ENCODE data around the gene NRAP.

NRAP gene

GRCh38 chr10:113708640-113709039 is 44.8 kb upstream of the NRAP start:
- POLR2A ChIA-PET = no interaction called here
- CTCF ChIA-PET = interaction anchor here (1.3 to 1.7 kb wide), 2 partner anchors 14 to 17 kb away, joined by 3 to 4 read pairs; no protein-coding TSS in a partner anchor
- DNase-seq (ENCODE audit: extremely low spot score) = no peak
- TF ChIP-seq CTCF (IDR thresholded peaks at IDR 0.05; ENCODE audit: control extremely low read depth, extremely low read depth, low read depth, missing control alignments) = no peak

GRCh38 chr10:113706623-113707022 is 42.8 kb upstream of the NRAP start:
- TF ChIP-seq CTCF (IDR thresholded peaks at IDR 0.05; ENCODE audit: control extremely low read depth, extremely low read depth, low read depth, missing control alignments) = no peak
- ChIA-PET POLR2A (no interaction called here), CTCF (interaction anchor here (0.8 to 2.3 kb wide), 4 partner anchors 11 to 82 kb away, joined by 3 to 15 read pairs (median 4); partner anchors contain the start of gene CASP7)
- no peak for DNase-seq (ENCODE audit: extremely low spot score)

- no peak for TF ChIP-seq CTCF (IDR thresholded peaks at IDR 0.05; ENCODE audit: control extremely low read depth, extremely low read depth, low read depth, missing control alignments)
- CTCF ChIA-PET = interaction anchor here (0.7 to 2.3 kb wide), 9 partner anchors 9 to 599 kb away, joined by 3 to 23 read pairs (median 5); partner anchors contain the start of gene CASP7
These were observed 41.5 kb upstream of the NRAP start for GRCh38 chr10:113705344-113705652.

GRCh38 chr10:113704637-113705343 is 40.9 kb upstream of the NRAP start:
- CTCF ChIA-PET = interaction anchor here (0.6 to 2.3 kb wide), 12 partner anchors 9 to 599 kb away, joined by 3 to 23 read pairs (median 5); partner anchors contain the start of genes DCLRE1A and NHLRC2
- peak; percentile 74 for TF ChIP-seq CTCF (IDR thresholded peaks at IDR 0.05; ENCODE audit: control extremely low read depth, extremely low read depth, low read depth, missing control alignments)
- POLR2A ChIA-PET = interaction anchor here (0.6 kb wide), 1 partner anchor 231 kb away, joined by 3 read pairs; no protein-coding TSS in a partner anchor
- no peak for DNase-seq (ENCODE audit: extremely low spot score)

More at GRCh38 chr10:113705344-113705652, 41.5 kb upstream of the NRAP start:
- POLR2A ChIA-PET = no interaction called here
- no peak for DNase-seq (ENCODE audit: extremely low spot score)

GRCh38 chr10:113697595-113697994 is 33.8 kb upstream of the NRAP start:
- ChIA-PET POLR2A (no interaction called here), CTCF (interaction anchor here (1.0 to 2.1 kb wide), 4 partner anchors 9 to 83 kb away, joined by 4 to 7 read pairs (median 4); no protein-coding TSS in a partner anchor)
- no peak for TF ChIP-seq CTCF (IDR thresholded peaks at IDR 0.05; ENCODE audit: control extremely low read depth, extremely low read depth, low read depth, missing control alignments)
- DNase-seq (ENCODE audit: extremely low spot score) = no peak

GRCh38 chr10:113695691-113696090 is 31.9 kb upstream of the NRAP start:
- ChIA-PET CTCF (no interaction called here), POLR2A (no interaction called here)
- no peak for DNase-seq (ENCODE audit: extremely low spot score)
- no peak for TF ChIP-seq CTCF (IDR thresholded peaks at IDR 0.05; ENCODE audit: control extremely low read depth, extremely low read depth, low read depth, missing control alignments)

All from GM10248 (cell line).